Natural killer cell (primary cell): Measurements from ENCODE around the gene TSHZ1. TPM values are rescaled to one million over a fixed set of nuclear protein-coding genes. Genes with fewer than 3 reads are reported as not detected.

Experiments
- ATAC-seq, 3 donors: fragments of 150-1000 bp in 2 of 3; fragments of 200-7000 bp in 1 of 3; cut with Tn5 transposase; 1 replicate in 1 of 3; 2 replicates in 2 of 3; pipeline ENCODE4 v1.10.0; 2021; ENCODE audit warnings: mild to moderate bottlenecking in 2 of 3, moderate library complexity in 2 of 3
- DNase-seq, 2 donors: peaks; one replicate each; pipeline versions ENCODE4 v3.0.0 to v3.0.0-alpha.2; 2013 to 2021; ENCODE audit warnings: mixed read lengths in 1 of 2
- H3K27ac ChIP-seq: one replicate; pipeline ENCODE4 v1.5.1; 2013; ENCODE audit warnings: mild to moderate bottlenecking, low read length
- H3K27me3 ChIP-seq: one replicate; pipeline ENCODE4 v1.6.1; 2013; ENCODE audit warnings: low read length; ENCODE audit not compliant: control insufficient read depth, insufficient read depth
- H3K36me3 ChIP-seq: one replicate; pipeline ENCODE4 v1.6.1; 2013; ENCODE audit warnings: low read length; ENCODE audit not compliant: control insufficient read depth, insufficient read depth
- H3K4me1 ChIP-seq: one replicate; pipeline ENCODE4 v1.6.1; 2013; ENCODE audit warnings: low read length; ENCODE audit not compliant: control insufficient read depth, insufficient read depth
- H3K4me3 ChIP-seq: one replicate; pipeline ENCODE4 v1.5.1; 2013; ENCODE audit warnings: low read length
- H3K9me3 ChIP-seq: one replicate; pipeline ENCODE4 v1.6.1; 2013; ENCODE audit warnings: low read length; ENCODE audit not compliant: control insufficient read depth, insufficient read depth
- H3K27ac Mint-ChIP-seq, 2 donors: one replicate each; pipeline ENCODE4 v1.8.0; 2022; ENCODE audit warnings: mild to moderate bottlenecking in 2 of 2, mixed read lengths in 2 of 2, moderate library complexity in 1 of 2
- H3K27me3 Mint-ChIP-seq, 2 donors: one replicate each; pipeline ENCODE4 v1.8.0; 2022; ENCODE audit warnings: low read depth in 2 of 2, mixed read lengths in 2 of 2
- H3K36me3 Mint-ChIP-seq: one replicate; pipeline ENCODE4 v1.8.0; 2022; ENCODE audit warnings: mixed read lengths
- H3K4me1 Mint-ChIP-seq, 2 donors: one replicate each; pipeline ENCODE4 v1.8.0; 2022; ENCODE audit warnings: mixed read lengths in 2 of 2
- H3K4me3 Mint-ChIP-seq: one replicate; pipeline ENCODE4 v1.8.0; 2022; ENCODE audit warnings: mild to moderate bottlenecking, moderate library complexity, mixed read lengths
- H3K9me3 Mint-ChIP-seq, 2 donors: one replicate each; pipeline ENCODE4 v1.8.0; 2022; ENCODE audit warnings: mixed read lengths in 2 of 2
- CTCF ChIP-seq: fragments of 200-600 bp; IDR thresholded peaks from one replicate; pipeline ENCODE4 v1.8.0; 2022; ENCODE audit warnings: antibody characterized with exemption
- WGBS: methylation state at CpG from one replicate; pipeline ENCODE4 v1.1.7; 2013; ENCODE audit warnings: missing lambda C conversion rate; ENCODE audit not compliant: insufficient coverage; 5-methylcytosine and 5-hydroxymethylcytosine counted together
- intact Hi-C: fragments of 100-400 bp; cut with micrococcal nuclease; formaldehyde crosslinking; loops from one replicate; pipeline ENCODE4 v1.14.2; 2022
- total RNA-seq, 4 donors: library from RNA; stranded (reverse); fragments of 120-200 nt in 1 of 4; gene quantifications; one replicate each; pipeline versions ENCODE4 v1.2.3 to v1.2.4, GENCODE V29; 2013 to 2022

Gene TSHZ1
- total RNA-seq, 3 donors from 2014 or later (not counting 1 experiment from before 2014, with no cell fraction given), result 44.3 to 51.6 (median 44.8) TPM

- Mint-ChIP-seq H3K27ac (no peak overlapping the region), H3K27me3 (peaks cover 4 to 15% of the 10 kb centered on the region in 2 donors), H3K4me1 (peaks cover 0 to under 1% of the 10 kb centered on the region in 2 donors), H3K36me3 (no peaks in the 10 kb centered on the region), H3K9me3 (no peaks in the 10 kb centered on the region), H3K4me3 (no peak overlapping the region)
- peak in 1 of 3 donors; percentile 21 for ATAC-seq
- no peak overlapping the region for H3K27ac ChIP-seq
- intact Hi-C loops, result loop anchor here (10.0 kb wide), 1 partner anchor 198 kb away; no protein-coding TSS in a partner anchor
- TF ChIP-seq CTCF, result no peak
- no peaks in the 10 kb centered on the region for H3K4me1 ChIP-seq
- WGBS, result 98% methylated on average over 10 of the region's 10 CpGs
- H3K27me3 ChIP-seq, result no peaks in the 10 kb centered on the region
- DNase-seq, result no peak
- no peaks in the 10 kb centered on the region for H3K36me3 ChIP-seq
- H3K9me3 ChIP-seq, result no peaks in the 10 kb centered on the region
- no peak overlapping the region for H3K4me3 ChIP-seq
Observed at GRCh38 chr18:75167137-75167536, 43.5 kb upstream of the TSHZ1 start.

- Mint-ChIP-seq H3K27ac (no peak overlapping the region), H3K36me3 (no peaks in the 10 kb centered on the region), H3K4me1 (peaks cover 4% of the 10 kb centered on the region in 2 donors), H3K4me3 (no peak overlapping the region), H3K9me3 (no peaks in the 10 kb centered on the region), H3K27me3 (peaks cover 4 to 15% of the 10 kb centered on the region in 2 donors)
- no peak for ATAC-seq
- DNase-seq, result no peak
- TF ChIP-seq CTCF, result no peak
- intact Hi-C loops, result loop anchor here (10.0 kb wide), 1 partner anchor 197 kb away; no protein-coding TSS in a partner anchor
- Histone ChIP-seq H3K9me3 (no peaks in the 10 kb centered on the region), H3K27me3 (no peaks in the 10 kb centered on the region), H3K36me3 (no peaks in the 10 kb centered on the region), H3K4me1 (no peaks in the 10 kb centered on the region), H3K4me3 (no peak overlapping the region), H3K27ac (no peak overlapping the region)
- WGBS, result 84% methylated on average over 29 of the region's 33 CpGs
Observed at GRCh38 chr18:75167759-75168618, 42.6 kb upstream of the TSHZ1 start.

GRCh38 chr18:75168619-75169018 lies 42.0 kb upstream of the TSHZ1 start:
- Histone ChIP-seq H3K27ac (no peak overlapping the region), H3K4me1 (no peaks in the 10 kb centered on the region), H3K36me3 (no peaks in the 10 kb centered on the region), H3K27me3 (no peaks in the 10 kb centered on the region), H3K4me3 (no peak overlapping the region), H3K9me3 (no peaks in the 10 kb centered on the region)
- Mint-ChIP-seq H3K4me1 (peaks cover 9% of the 10 kb centered on the region in 2 donors), H3K9me3 (no peaks in the 10 kb centered on the region), H3K27ac (no peak overlapping the region), H3K36me3 (no peaks in the 10 kb centered on the region), H3K4me3 (no peak overlapping the region), H3K27me3 (peaks cover 2 to 15% of the 10 kb centered on the region in 2 donors)
- no peak for TF ChIP-seq CTCF
- DNase-seq, result no peak
- WGBS, result 84% methylated on average over 6 of the region's 7 CpGs
- ATAC-seq, result no peak
- intact Hi-C loops, result loop anchor here (10.0 kb wide), 1 partner anchor 196 kb away; no protein-coding TSS in a partner anchor
